Pancreas (tissue), 10 donors: ENCODE results near the gene BRD9. TPM values are rescaled to one million over a fixed set of nuclear protein-coding genes. Genes with fewer than 3 reads are reported as not detected.
"Not testable (repeated sequence)": the region's sequence is repeated elsewhere in the genome, so short reads cannot be mapped to it uniquely, and the experiment has no call there.

Experiments
- ATAC-seq, 4 donors: fragments of 200-7000 bp; cut with Tn5 transposase; one replicate each; pipeline versions ENCODE4 v1.8.0 to v1.9.1; 2020; ENCODE audit warnings: mild to moderate bottlenecking in 4 of 4, moderate library complexity in 4 of 4
- DNase-seq, 6 donors: peaks; one replicate each; pipeline ENCODE4 v3.0.0-alpha.2; 2020
- FAIRE-seq: peaks from 2 replicates; lab custom pipeline; 2012; peaks lifted over from hg19 to GRCh38; lab: Jason Lieb, UNC
- H3K27ac ChIP-seq, 4 donors: fragments of 200-600 bp; sonication (generic); 1 replicate in 3 of 4; 2 replicates in 1 of 4; pipeline versions ENCODE4 v1.5.0 to v1.8.0; 2020
- H3K27me3 ChIP-seq, 4 donors: fragments of 200-600 bp; one replicate each; pipeline ENCODE4 v1.8.0; 2021
- H3K36me3 ChIP-seq, 3 donors: fragments of 200-600 bp; sonication (generic) in 1 of 3; one replicate each; pipeline versions ENCODE4 v1.5.0 to v1.8.0; 2020 to 2021
- H3K4me1 ChIP-seq, 3 donors: fragments of 200-600 bp; one replicate each; pipeline ENCODE4 v1.8.0; 2021
- H3K4me3 ChIP-seq, 4 donors: fragments of 200-600 bp; sonication (generic) in 2 of 4; one replicate each; pipeline versions ENCODE4 v1.5.0 to v1.8.0; 2020 to 2021
- H3K9me3 ChIP-seq, 4 donors: fragments of 200-600 bp; one replicate each; pipeline ENCODE4 v1.8.0; 2021
- CTCF ChIP-seq, 4 donors: fragments of 200-600 bp; sonication (generic) in 3 of 4; IDR thresholded peaks; one replicate each; pipeline versions ENCODE4 v1.5.0 to v1.8.0; 2021; ENCODE audit warnings: antibody characterized with exemption in 4 of 4
- WGBS, 2 donors: extraction: QIAGEN DNeasy Blood & Tissue Kit; methylation state at CpG; one replicate each; pipeline ENCODE4 v1.1.7; 2013; 5-methylcytosine and 5-hydroxymethylcytosine counted together
- intact Hi-C, 3 donors: fragments of 100-400 bp; cut with DNase I; formaldehyde crosslinking; loops; one replicate each; pipeline versions ENCODE4 v1.11.1 to v1.14.2; 2022
- polyA plus RNA-seq, 2 donors: library from polyadenylated mRNA; stranded (reverse); fragments of 200-250 nt; gene quantifications; one replicate each; pipeline ENCODE4 v1.2.3, GENCODE V29; 2013
- total RNA-seq, 6 donors: library from RNA; stranded (reverse); fragmentation: NEBNext Ultra II Directional in 4 of 6; extraction: Animal tissue kit (Norgen Biotek cat#: 25700) in 4 of 6; gene quantifications; one replicate each; pipeline versions ENCODE4 v1.2.1 to v1.2.4, GENCODE V29; 2021 to 2023
- donor health status: healthy with polysubstance abuse.
- donor health status: DM: no; HTN: no; CAD: no; lungs with moderate emphysema.
- donor health status: DM: no; HTN: no; CAD: no.
- donor health status: control.
- donor health status: control.
- donor health status: Bipolar disorder and iron deficiency.
- donor health status: DM: yes; HTN: yes; CAD: no.
- donor health status: DM: no; HTN: no; CAD: no.
- donor health status: DM: no; HTN: no; CAD: no.
- donor health status: DM: yes; HTN: yes; CAD: no.

Gene BRD9
- 10 to 100 TPM; 11.3 to 21.7 (median 16.8) TPM for total RNA-seq
- 10 to 100 TPM; 29.1 to 38.5 TPM for polyA plus RNA-seq

DNA sequence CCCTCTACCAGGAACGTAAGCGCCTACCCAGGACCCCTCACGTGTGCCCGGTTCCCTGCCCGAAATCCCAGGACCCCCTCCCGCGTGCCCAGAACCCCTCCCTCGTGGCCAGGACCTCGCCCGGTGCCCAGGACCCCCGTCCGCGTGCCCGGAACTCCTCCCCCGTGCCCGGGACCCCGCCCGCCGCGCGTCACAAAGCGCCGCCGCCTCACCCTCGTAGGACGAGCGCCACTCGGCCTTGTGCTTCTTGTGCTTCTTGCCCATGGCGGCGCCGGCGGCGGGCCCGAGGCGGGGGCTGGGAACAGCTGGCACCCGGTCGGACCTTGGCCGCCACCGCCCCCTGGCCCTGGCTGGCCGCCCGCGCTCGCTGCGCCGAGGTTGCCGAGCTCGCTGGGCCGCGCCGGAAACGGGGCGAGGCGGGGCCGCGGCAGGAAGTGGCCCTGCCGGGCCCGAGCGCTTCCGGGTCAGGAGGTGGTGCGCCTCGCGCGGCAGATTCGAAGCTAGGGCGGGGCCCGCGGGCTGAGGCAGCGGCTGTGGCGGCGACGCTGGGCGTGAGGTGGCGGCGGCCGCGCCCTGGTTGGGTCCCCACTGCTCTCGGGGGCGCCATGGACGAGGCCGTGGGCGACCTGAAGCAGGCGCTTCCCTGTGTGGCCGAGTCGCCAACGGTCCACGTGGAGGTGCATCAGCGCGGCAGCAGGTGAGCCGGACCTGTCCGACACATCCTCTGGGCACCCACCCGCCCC lies at the start of gene BRD9, which contains the start of gene TRIP13:
BRD9 (minus strand) TSS at position 408 of the 743 bp plus-strand sequence; CDS start at position 264, 144 bp downstream.
TRIP13 (plus strand) TSS at position 491 of the 743 bp plus-strand sequence; CDS start at position 606, 115 bp downstream.
- Histone ChIP-seq H3K4me1 (peaks cover 0 to 10% (median 5%) of the 10 kb centered on the region in 3 donors), H3K4me3 (peak within 1 kb of the TSS; percentile 52 to 84 (median 67)), H3K36me3 (peaks cover 0 to 15% (median 0%) of the 10 kb centered on the region in 3 donors), H3K27me3 (no peaks in the 10 kb centered on the region), H3K27ac (peak within 1 kb of the TSS in 3 of 4 donors; percentile 40 to 71 (median 57)), H3K9me3 (no peaks in the 10 kb centered on the region)
- peak; percentile 97 to 99 (median 98) for ATAC-seq
- no peak for TF ChIP-seq CTCF (IDR thresholded peaks at IDR 0.05)
- peak; percentile 76 to 93 (median 86) for DNase-seq
- WGBS, 2 donors, result 0% methylated on average over 39 to 91 of the region's 91 CpGs
- intact Hi-C loops, result no loop called here
- no peak for FAIRE-seq

- FAIRE-seq, H3K27ac ChIP-seq, H3K9me3 ChIP-seq, DNase-seq, H3K4me1 ChIP-seq, ATAC-seq, intact Hi-C loops, H3K27me3 ChIP-seq, H3K4me3 ChIP-seq, H3K36me3 ChIP-seq: not testable (repeated sequence)
- 62 to 71% methylated on average over 2 of the region's 2 CpGs for WGBS, 2 donors
Observed at GRCh38 chr5:940741-941140, 48.1 kb upstream of the BRD9 start.

- H3K36me3 ChIP-seq, result no peaks in the 10 kb centered on the region
- FAIRE-seq (no peak), DNase-seq (no peak), ATAC-seq (no peak)
- H3K27me3 ChIP-seq, result no peaks in the 10 kb centered on the region
- intact Hi-C loops, result loop anchor here in 1 of 3 donors (10.0 kb wide), 1 partner anchor 205 kb away; no protein-coding TSS in a partner anchor
- no peak overlapping the region for H3K4me3 ChIP-seq
- TF ChIP-seq CTCF (IDR thresholded peaks at IDR 0.05), result no peak
- no peak overlapping the region for H3K27ac ChIP-seq
- no peaks in the 10 kb centered on the region for H3K9me3 ChIP-seq
- H3K4me1 ChIP-seq, result no peaks in the 10 kb centered on the region
- WGBS, 2 donors, result 78% methylated on average over 7 of the region's 7 CpGs
Observed at GRCh38 chr5:939368-939767, 46.8 kb upstream of the BRD9 start.

- H3K4me1 ChIP-seq, result no peaks in the 10 kb centered on the region
- no peak for DNase-seq
- H3K36me3 ChIP-seq, result no peaks in the 10 kb centered on the region
- 71 to 81% methylated on average over 14 of the region's 14 CpGs for WGBS, 2 donors
- no peaks in the 10 kb centered on the region for H3K9me3 ChIP-seq
- intact Hi-C loops, result loop anchor here in 1 of 3 donors (10.0 kb wide), 1 partner anchor 207 kb away; no protein-coding TSS in a partner anchor
- H3K27me3 ChIP-seq, result no peaks in the 10 kb centered on the region
- no peak for ATAC-seq
- no peak for TF ChIP-seq CTCF (IDR thresholded peaks at IDR 0.05)
- no peak overlapping the region for H3K27ac ChIP-seq
- FAIRE-seq, result no peak
- no peak overlapping the region for H3K4me3 ChIP-seq
Observed at GRCh38 chr5:937151-937924, 44.7 kb upstream of the BRD9 start.
